Suppressor macrophage treated with lipopolysaccharide for 4 hours (primary cell): ENCODE measurements around the gene ERBB2.
A peak's percentile ranks its signal among the peaks of the same experiment; 100 is the strongest.

Source experiments
- DNase-seq: peaks from one replicate; pipeline ENCODE4 v3.0.0-alpha.2; 2020

ERBB2 gene

GRCh38 chr17:39666231-39666600 is 33.6 kb upstream of the ERBB2 start:
- DNase-seq = no peak

DNA sequence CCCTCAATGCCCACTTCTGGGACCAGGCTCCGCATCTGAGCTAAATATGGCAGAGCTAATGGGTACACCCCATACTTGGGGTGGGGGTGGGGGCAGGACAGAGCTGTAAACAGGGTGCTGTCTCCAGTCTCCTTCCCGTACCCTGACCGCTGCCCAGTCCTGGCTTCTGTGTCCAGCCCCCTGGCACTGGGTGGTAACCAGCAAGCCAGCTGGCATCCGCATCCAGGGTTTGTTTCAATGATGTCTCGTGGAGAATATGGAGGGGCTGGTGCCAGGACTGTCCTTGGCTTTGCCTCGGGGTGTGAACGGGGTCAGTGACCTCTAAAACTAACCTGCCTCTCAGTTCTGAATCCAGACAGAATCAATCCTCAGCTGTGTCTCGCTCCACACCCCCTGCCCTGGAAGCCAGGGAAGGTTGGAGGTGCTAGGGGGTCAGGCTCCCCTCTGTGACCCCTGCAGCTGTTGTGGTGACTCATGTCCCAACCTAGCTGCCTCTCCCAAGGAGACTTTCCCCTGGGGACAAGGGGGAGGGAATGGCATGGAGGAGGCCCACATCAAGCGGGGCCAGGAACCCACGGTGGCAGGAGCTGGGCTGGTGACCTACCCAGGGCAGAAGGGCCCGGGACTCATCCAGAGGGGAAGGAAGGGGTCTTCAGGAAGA is 33.1 kb upstream of the ERBB2 start:
- no peak for DNase-seq

GRCh38 chr17:39667262-39667944 is 32.5 kb upstream of the ERBB2 start:
- DNase-seq = no peak

DNA sequence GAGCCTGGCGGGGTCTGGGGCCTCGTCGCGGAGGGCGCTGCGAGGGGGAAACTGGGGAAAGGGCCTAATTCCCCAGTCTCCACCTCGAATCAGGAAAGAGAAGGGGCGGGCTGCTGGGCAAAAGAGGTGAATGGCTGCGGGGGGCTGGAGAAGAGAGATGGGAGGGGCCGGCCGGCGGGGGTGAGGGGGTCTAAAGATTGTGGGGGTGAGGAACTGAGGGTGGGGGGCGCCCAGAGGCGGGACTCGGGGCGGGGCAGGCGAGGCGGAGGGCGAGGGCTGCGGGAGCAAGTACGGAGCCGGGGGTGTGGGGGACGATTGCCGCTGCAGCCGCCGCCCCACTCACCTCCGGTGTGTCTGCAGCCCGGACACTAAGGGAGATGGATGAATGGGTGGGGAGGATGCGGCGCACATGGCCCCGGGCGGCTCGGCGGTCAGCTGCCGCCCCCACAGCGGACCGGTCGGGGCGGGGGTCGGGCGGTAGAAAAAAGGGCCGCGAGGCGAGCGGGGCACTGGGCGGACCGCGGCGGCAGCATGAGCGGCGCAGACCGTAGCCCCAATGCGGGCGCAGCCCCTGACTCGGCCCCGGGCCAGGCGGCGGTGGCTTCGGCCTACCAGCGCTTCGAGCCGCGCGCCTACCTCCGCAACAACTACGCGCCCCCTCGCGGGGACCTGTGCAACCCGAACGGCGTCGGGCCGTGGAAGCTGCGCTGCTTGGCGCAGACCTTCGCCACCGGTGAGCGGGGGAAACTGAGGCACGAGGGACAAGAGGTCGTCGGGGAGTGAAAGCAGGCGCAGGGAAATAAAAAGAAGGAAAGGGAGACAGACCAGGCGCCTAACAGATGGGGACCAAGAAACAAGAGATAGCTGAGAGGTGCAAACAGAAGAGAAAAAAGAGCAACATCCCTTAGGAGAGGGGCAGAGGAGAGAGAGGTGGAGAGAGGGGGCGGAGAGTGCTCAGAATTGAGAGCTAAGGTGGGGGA is 31.6 kb upstream of the ERBB2 start, which contains the start of gene PNMT:
Gene PNMT (plus strand): TSS at position 509 of the 980 bp plus-strand sequence. CDS start 23 bp downstream, at position 532.
- DNase-seq = peak; percentile 64

- no peak for DNase-seq
Measured at GRCh38 chr17:39669897-39670735, 29.7 kb upstream of the ERBB2 start.

DNA sequence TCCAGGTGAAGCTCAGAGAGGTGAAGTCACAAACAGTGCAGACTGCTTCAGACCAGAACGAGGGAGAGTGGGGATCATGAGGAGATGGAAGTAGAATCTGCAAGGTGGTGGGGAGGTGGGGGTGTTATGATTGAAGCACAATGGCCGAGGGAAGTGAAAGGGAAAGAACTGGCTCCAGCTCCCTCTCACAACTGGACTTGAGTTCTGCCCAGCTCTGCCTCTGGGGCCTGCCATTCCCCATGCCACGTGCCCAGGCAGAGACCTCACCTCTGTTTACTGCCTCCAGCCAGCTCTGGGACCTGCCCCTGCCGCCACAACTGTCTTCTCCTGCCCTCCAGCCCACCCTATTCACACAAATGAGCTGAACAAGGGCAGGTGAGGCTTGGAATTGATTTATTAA is 29.1 kb upstream of the ERBB2 start:
- no peak for DNase-seq

- peak; percentile 20 for DNase-seq
Measured at GRCh38 chr17:39671651-39672521, 28.0 kb upstream of the ERBB2 start.

- DNase-seq = no peak
Measured at GRCh38 chr17:39672522-39673334, 27.1 kb upstream of the ERBB2 start.

- no peak for DNase-seq
Measured at GRCh38 chr17:39673335-39674081, 26.4 kb upstream of the ERBB2 start.

GRCh38 chr17:39674179-39674578 is 25.7 kb upstream of the ERBB2 start:
- DNase-seq = no peak

DNA sequence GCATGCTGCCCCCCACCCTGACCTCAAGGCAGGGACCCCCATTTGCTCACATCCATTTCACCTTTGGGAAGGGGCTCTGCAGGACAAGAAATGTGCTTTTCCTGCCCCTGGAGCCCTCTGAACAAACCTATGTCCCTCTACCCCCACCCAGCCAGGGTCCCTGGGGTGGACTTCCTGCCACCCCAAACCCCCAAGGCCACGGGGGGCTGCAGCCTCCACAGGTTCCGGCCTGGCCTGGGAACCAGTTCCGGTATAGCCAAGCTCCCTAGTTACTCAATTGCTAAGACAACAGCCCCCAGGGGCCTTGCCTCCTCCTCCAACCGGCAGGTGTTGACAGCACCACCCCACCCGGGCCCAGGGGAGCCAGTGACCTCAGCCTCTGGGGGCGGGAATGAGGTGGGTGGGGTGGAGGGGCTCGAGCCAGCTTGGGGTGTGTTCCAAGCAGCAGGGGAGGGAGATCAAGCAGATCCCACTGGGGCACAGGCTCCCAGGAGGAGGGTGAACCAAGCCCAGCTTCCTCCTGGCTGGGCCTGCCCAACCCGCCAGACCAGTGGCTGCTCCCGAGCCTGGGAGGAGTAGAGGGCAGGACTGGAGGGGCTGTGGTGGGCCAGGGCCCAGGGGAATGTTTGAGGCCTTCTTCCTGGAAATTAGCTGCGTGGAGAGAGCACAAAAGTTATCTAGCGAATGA is 25.0 kb upstream of the ERBB2 start:
- DNase-seq = no peak

GRCh38 chr17:39675390-39676082 is 24.3 kb upstream of the ERBB2 start:
- DNase-seq = no peak

GRCh38 chr17:39676198-39676819 is 23.6 kb upstream of the ERBB2 start:
- DNase-seq = peak; percentile 27

- no peak for DNase-seq
Measured at GRCh38 chr17:39677072-39677471, 22.8 kb upstream of the ERBB2 start.

- no peak for DNase-seq
Measured at GRCh38 chr17:39677542-39678339, 22.1 kb upstream of the ERBB2 start.

- DNase-seq = no peak
Measured at GRCh38 chr17:39678340-39679116, 21.3 kb upstream of the ERBB2 start.
